ENCODE measurements around the gene TST. TPM values are rescaled to one million over a fixed set of nuclear protein-coding genes. Genes with fewer than 3 reads are reported as not detected.
A peak's percentile ranks its signal among the peaks of the same experiment; 100 is the strongest.

TST gene
- total RNA-seq, 4 donors from 2014 or later: 47.9 to 114 (median 62.5) TPM

GRCh38 chr22:37039466-37039865, 20.2 kb upstream of the TST start:
- DNase-seq (ENCODE audit: low spot score in 2 of 2): no peak
- intact Hi-C loops (cut with DNase I; ENCODE audit: low total_unique reads): no loop called here
- 80 to 82% methylated on average over 2 of the region's 2 CpGs for WGBS, 2 donors
- H3K4me3 ChIP-seq (ENCODE audit: low read depth, poor library complexity, severe bottlenecking): no peak overlapping the region
- TF ChIP-seq POLR2A (IDR thresholded peaks at IDR 0.05): no peak

GRCh38 chr22:37037669-37038068, 18.4 kb upstream of the TST start:
- 62 to 66% methylated on average over 14 of the region's 14 CpGs for WGBS, 2 donors
- intact Hi-C loops (cut with DNase I; ENCODE audit: low total_unique reads): no loop called here
- no peak overlapping the region for H3K4me3 ChIP-seq (ENCODE audit: low read depth, poor library complexity, severe bottlenecking)
- no peak for DNase-seq (ENCODE audit: low spot score in 2 of 2)
- TF ChIP-seq POLR2A (IDR thresholded peaks at IDR 0.05) (no peak), CTCF (IDR thresholded peaks at IDR 0.05) (no peak)

GRCh38 chr22:37036655-37037377, 17.6 kb upstream of the TST start:
- intact Hi-C loops (cut with DNase I; ENCODE audit: low total_unique reads): no loop called here
- no peak for DNase-seq (ENCODE audit: low spot score in 2 of 2)
- 79 to 81% methylated on average over 11 of the region's 11 CpGs for WGBS, 2 donors
- H3K4me3 ChIP-seq (ENCODE audit: low read depth, poor library complexity, severe bottlenecking): no peak overlapping the region
- TF ChIP-seq POLR2A (IDR thresholded peaks at IDR 0.05): no peak
- no peak for TF ChIP-seq CTCF (IDR thresholded peaks at IDR 0.05)

- no peak overlapping the region for H3K4me3 ChIP-seq (ENCODE audit: low read depth, poor library complexity, severe bottlenecking)
- 89 to 93% methylated on average over 23 of the region's 23 CpGs for WGBS, 2 donors
- TF ChIP-seq POLR2A (IDR thresholded peaks at IDR 0.05): no peak
- no peak for DNase-seq (ENCODE audit: low spot score in 2 of 2)
- intact Hi-C loops (cut with DNase I; ENCODE audit: low total_unique reads): no loop called here
Observed at GRCh38 chr22:37033605-37034430, 14.6 kb upstream of the TST start.

GRCh38 chr22:37032535-37033460, 13.6 kb upstream of the TST start:
- TF ChIP-seq CTCF (IDR thresholded peaks at IDR 0.05) (no peak), POLR2A (IDR thresholded peaks at IDR 0.05) (no peak)
- 40 to 51% methylated on average over 18 of the region's 18 CpGs for WGBS, 2 donors
- intact Hi-C loops (cut with DNase I; ENCODE audit: low total_unique reads): no loop called here
- H3K4me3 ChIP-seq (ENCODE audit: low read depth, poor library complexity, severe bottlenecking): no peak overlapping the region
- DNase-seq (ENCODE audit: low spot score in 2 of 2): peak in 1 of 2 donors; percentile 59

GRCh38 chr22:37032134-37032534, 12.9 kb upstream of the TST start:
- H3K4me3 ChIP-seq (ENCODE audit: low read depth, poor library complexity, severe bottlenecking): no peak overlapping the region
- DNase-seq (ENCODE audit: low spot score in 2 of 2): no peak
- 46 to 53% methylated on average over 2 of the region's 2 CpGs for WGBS, 2 donors
- intact Hi-C loops (cut with DNase I; ENCODE audit: low total_unique reads): no loop called here
- TF ChIP-seq CTCF (IDR thresholded peaks at IDR 0.05): no peak
- TF ChIP-seq POLR2A (IDR thresholded peaks at IDR 0.05): no peak
